A549 (cell line): ENCODE results near the gene AKAP6. TPM values are rescaled to one million over a fixed set of nuclear protein-coding genes. Genes with fewer than 3 reads are reported as not detected.

ENCODE experiments used
- ATAC-seq, 2 experiments: fragments of 200-7000 bp in 1 of 2; fragments of >200 bp in 1 of 2; cut with Nextera tagmentation in 1 of 2; cut with Tn5 transposase in 1 of 2; 3 replicates each; pipeline versions ENCODE4 v1.8.0 to v1.9.1; 2018 to 2020; ENCODE audit warnings: mild to moderate bottlenecking in 1 of 2, moderate library complexity in 1 of 2
- CTCF ChIA-PET: fragments of 300-600 bp; sonication (Branson Sonifier 250); formaldehyde crosslinking; extraction: SDS; loops from one replicate; lab custom pipeline; 2021; ENCODE audit warnings: antibody characterized with exemption, inconsistent platforms; lab: Yijun Ruan, JAX
- POLR2A ChIA-PET: fragments of 350-600 bp; formaldehyde crosslinking; extraction: SDS; loops from one replicate; lab custom pipeline; 2021; ENCODE audit warnings: antibody characterized with exemption, inconsistent platforms; lab: Yijun Ruan, JAX
- DNase-seq, 2 experiments: peaks; one replicate each; pipeline versions ENCODE4 v3.0.0 to v3.0.0-alpha.2; 2011 to 2016; ENCODE audit warnings: low read depth in 1 of 2, low spot score in 1 of 2
- FAIRE-seq: peaks from 2 replicates; lab custom pipeline; 2011; peaks lifted over from hg19 to GRCh38; lab: Jason Lieb, UNC
- H3K27ac ChIP-seq, 2 experiments: fragments of >200 bp; sonication (Bioruptor Twin); formaldehyde crosslinking; 3 replicates each; pipeline ENCODE4 v1.5.1; 2016 to 2017
- H3K4me1 ChIP-seq: fragments of >200 bp; sonication (Bioruptor Twin); formaldehyde crosslinking; 3 replicates; pipeline ENCODE4 v1.6.1; 2016
- H3K4me2 ChIP-seq: fragments of >200 bp; sonication (Bioruptor Twin); formaldehyde crosslinking; 3 replicates; pipeline ENCODE4 v1.6.1; 2016
- H3K4me3 ChIP-seq: fragments of >200 bp; sonication (Bioruptor Twin); formaldehyde crosslinking; 3 replicates; pipeline ENCODE4 v1.5.1; 2016
- H3K9me3 ChIP-seq: fragments of >200 bp; sonication (Bioruptor Twin); formaldehyde crosslinking; 3 replicates; pipeline ENCODE4 v1.6.1; 2016
- BCL3 ChIP-seq: fragments of >200 bp; sonication (Bioruptor Twin); formaldehyde crosslinking; IDR thresholded peaks from 3 replicates; pipeline ENCODE4 v1.6.1; 2016
- CBX2 ChIP-seq: fragments of 200-600 bp; sonication (generic); IDR thresholded peaks from 2 replicates; pipeline ENCODE4 v1.6.1; 2016; ENCODE audit warnings: low read depth, mild to moderate bottlenecking, borderline replicate concordance
- CHD4 ChIP-seq: fragments of 200-600 bp; sonication (generic); IDR thresholded peaks from 2 replicates; pipeline ENCODE4 v1.6.1; 2016; ENCODE audit warnings: antibody characterized with exemption, mild to moderate bottlenecking, borderline replicate concordance
- EHMT2 ChIP-seq: fragments of 200-600 bp; sonication (generic); IDR thresholded peaks from 2 replicates; pipeline ENCODE4 v1.6.1; 2016; ENCODE audit warnings: antibody characterized with exemption, low read depth, mild to moderate bottlenecking, moderate library complexity
- EP300 ChIP-seq, 2 experiments: fragments of >200 bp; sonication (Bioruptor Twin); formaldehyde crosslinking; IDR thresholded peaks; 2 replicates in 1 of 2; 3 replicates in 1 of 2; pipeline ENCODE4 v1.6.1; 2016 to 2017
- ESRRA ChIP-seq: fragments of 150-350 bp; IDR thresholded peaks from 2 replicates; pipeline ENCODE4 v1.6.1; 2014; ENCODE audit warnings: mild to moderate bottlenecking, low read length, borderline replicate concordance
- FOSL2 ChIP-seq, 2 experiments: fragments of 450-650 bp in 1 of 2; fragments of >200 bp in 1 of 2; sonication (Bioruptor Twin) in 1 of 2; formaldehyde crosslinking; IDR thresholded peaks; 2 replicates each; pipeline versions ENCODE4 v1.5.0 to v1.6.1; 2016 to 2020; ENCODE audit warnings: mild to moderate bottlenecking in 1 of 2, moderate library complexity in 1 of 2
- GATA3 ChIP-seq: IDR thresholded peaks from 2 replicates; pipeline ENCODE4 v1.6.1; 2012; ENCODE audit warnings: borderline replicate concordance
- HDAC2 ChIP-seq: fragments of 200-600 bp; sonication (generic); IDR thresholded peaks from 2 replicates; pipeline ENCODE4 v1.6.1; 2016
- HOXB5 ChIP-seq: fragments of 250-450 bp; sonication (Bioruptor Pico); IDR thresholded peaks from 2 replicates; pipeline ENCODE4 v1.5.0; 2020; ENCODE audit warnings: mild to moderate bottlenecking, moderate library complexity
- JUN ChIP-seq, 2 experiments: fragments of >200 bp; sonication (Bioruptor Twin); formaldehyde crosslinking; IDR thresholded peaks; 2 replicates in 1 of 2; 3 replicates in 1 of 2; pipeline ENCODE4 v1.6.1; 2016 to 2017
- JUNB ChIP-seq: fragments of >200 bp; sonication (Bioruptor Twin); formaldehyde crosslinking; IDR thresholded peaks from 2 replicates; pipeline ENCODE4 v1.6.1; 2016
- MAX ChIP-seq: IDR thresholded peaks from 2 replicates; pipeline ENCODE4 v1.6.1; 2012
- NPAS2 ChIP-seq: fragments of 250-450 bp; sonication (Bioruptor Pico); IDR thresholded peaks from 2 replicates; pipeline ENCODE4 v1.8.0; 2022; ENCODE audit warnings: mild to moderate bottlenecking, moderate library complexity, borderline replicate concordance
- PHF8 ChIP-seq: fragments of 200-600 bp; sonication (generic); IDR thresholded peaks from 2 replicates; pipeline ENCODE4 v1.6.1; 2016; ENCODE audit warnings: low read depth, mild to moderate bottlenecking, antibody characterized with exemption, moderate library complexity, borderline replicate concordance
- POLR2A ChIP-seq: IDR thresholded peaks from 2 replicates; pipeline ENCODE4 v1.6.1; 2012; ENCODE audit warnings: mild to moderate bottlenecking, low read length
- RAD21 ChIP-seq, 2 experiments: fragments of >200 bp in 1 of 2; sonication (Bioruptor Twin) in 1 of 2; formaldehyde crosslinking in 1 of 2; IDR thresholded peaks in 1 of 2; conservative IDR thresholded peaks in 1 of 2; 2 replicates in 1 of 2; 3 replicates in 1 of 2; pipeline ENCODE4 v1.6.1; 2012 to 2018; ENCODE audit warnings: inconsistent platforms in 1 of 2
- RCOR1 ChIP-seq: fragments of 150-350 bp; IDR thresholded peaks from 2 replicates; pipeline ENCODE4 v1.6.1; 2014; ENCODE audit warnings: antibody characterized with exemption, low read length, low read depth
- SREBF2 ChIP-seq: fragments of 450-650 bp; IDR thresholded peaks from 2 replicates; pipeline ENCODE4 v1.6.1; 2014; ENCODE audit warnings: mild to moderate bottlenecking, moderate library complexity
- ZC3H11A ChIP-seq: fragments of 450-650 bp; IDR thresholded peaks from 2 replicates; pipeline ENCODE4 v1.6.1; 2014; ENCODE audit warnings: antibody characterized with exemption, mild to moderate bottlenecking
- ZSCAN20 ChIP-seq: fragments of 250-450 bp; sonication (Bioruptor Pico); IDR thresholded peaks from 2 replicates; pipeline ENCODE4 v1.8.0; 2022; ENCODE audit warnings: mild to moderate bottlenecking, moderate library complexity
- WGBS: methylation state at CpG from one replicate; pipeline ENCODE4 v1.1.6; 2017; ENCODE audit errors: missing lambda C conversion rate; 5-methylcytosine and 5-hydroxymethylcytosine counted together
- polyA plus RNA-seq, 4 experiments: library from polyadenylated mRNA; depleted of rRNA in 3 of 4; stranded (reverse); fragments of >200 nt; fragmentation: RNase III in 1 of 4; extraction: RNeasy Plus Mini Kit Qiagen cat#74134 plus additional on column Dnase treatment in 1 of 4; gene quantifications; 2 replicates in 3 of 4; 3 replicates in 1 of 4; pipeline ENCODE4 v1.2.3, GENCODE V29; 2011 to 2017
- TF ChIP-seq, protein P1 (sequence below): fragments of 250-450 bp; sonication (Bioruptor Pico); IDR thresholded peaks from 2 replicates; pipeline ENCODE4 v1.5.0; 2020; ENCODE audit warnings: low read depth, mild to moderate bottlenecking, moderate library complexity
- TF ChIP-seq, protein P2 (sequence below): fragments of 250-450 bp; sonication (Bioruptor Pico); IDR thresholded peaks from 2 replicates; pipeline ENCODE4 v1.5.0; 2021; ENCODE audit warnings: mild to moderate bottlenecking, moderate library complexity, borderline replicate concordance

Gene AKAP6
- polyA plus RNA-seq, 2 of the 4 experiments (the other 2 are of a cell fraction): 0.27 to 1.9 TPM

DNA sequence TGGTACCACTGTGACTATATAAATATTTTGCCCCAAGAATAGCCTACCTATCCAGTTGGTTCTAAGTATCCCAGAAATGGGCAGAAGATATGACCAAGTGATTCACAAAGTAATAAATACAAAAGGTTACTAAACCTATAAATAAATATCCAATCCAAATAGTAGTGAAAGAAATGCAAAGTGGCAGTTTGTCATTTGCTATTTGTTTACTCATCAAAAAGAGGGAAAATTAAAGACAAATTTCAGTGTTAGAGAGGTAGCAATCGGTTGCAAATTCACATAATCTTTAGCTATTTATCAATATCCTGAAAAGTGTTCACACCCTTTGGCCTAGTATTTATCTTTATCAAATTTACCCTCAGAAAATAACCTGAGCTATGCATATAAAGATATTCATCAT, 473.2 kb downstream of the AKAP6 start:
- Histone ChIP-seq H3K4me2 (no peak overlapping the region), H3K4me1 (no peaks in the 10 kb centered on the region), H3K9me3 (no peaks in the 10 kb centered on the region; the same call in 2 of the 3 replicates), H3K4me3 (no peak overlapping the region), H3K27ac (no peak overlapping the region)
- ATAC-seq: no peak
- no peak for DNase-seq
- WGBS: 0% methylated on average over 1 of the region's 1 CpG
- CTCF ChIA-PET: interaction anchor here (0.5 kb wide), 1 partner anchor 281 kb away, joined by 3 read pairs; no protein-coding TSS in a partner anchor
- TF ChIP-seq, protein P1, sequence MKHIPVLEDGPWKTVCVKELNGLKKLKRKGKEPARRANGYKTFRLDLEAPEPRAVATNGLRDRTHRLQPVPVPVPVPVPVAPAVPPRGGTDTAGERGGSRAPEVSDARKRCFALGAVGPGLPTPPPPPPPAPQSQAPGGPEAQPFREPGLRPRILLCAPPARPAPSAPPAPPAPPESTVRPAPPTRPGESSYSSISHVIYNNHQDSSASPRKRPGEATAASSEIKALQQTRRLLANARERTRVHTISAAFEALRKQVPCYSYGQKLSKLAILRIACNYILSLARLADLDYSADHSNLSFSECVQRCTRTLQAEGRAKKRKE (CRISPR knock-in tag): no peak
- TF ChIP-seq PHF8 (no peak), RAD21 (conservative IDR thresholded peaks at IDR 0.05 in 1 of 2, IDR thresholded peaks at IDR 0.05 in 1 of 2) (no peak), EHMT2 (no peak), BCL3 (no peak), ZSCAN20 (CRISPR knock-in tag) (no peak)
- TF ChIP-seq, protein P2, sequence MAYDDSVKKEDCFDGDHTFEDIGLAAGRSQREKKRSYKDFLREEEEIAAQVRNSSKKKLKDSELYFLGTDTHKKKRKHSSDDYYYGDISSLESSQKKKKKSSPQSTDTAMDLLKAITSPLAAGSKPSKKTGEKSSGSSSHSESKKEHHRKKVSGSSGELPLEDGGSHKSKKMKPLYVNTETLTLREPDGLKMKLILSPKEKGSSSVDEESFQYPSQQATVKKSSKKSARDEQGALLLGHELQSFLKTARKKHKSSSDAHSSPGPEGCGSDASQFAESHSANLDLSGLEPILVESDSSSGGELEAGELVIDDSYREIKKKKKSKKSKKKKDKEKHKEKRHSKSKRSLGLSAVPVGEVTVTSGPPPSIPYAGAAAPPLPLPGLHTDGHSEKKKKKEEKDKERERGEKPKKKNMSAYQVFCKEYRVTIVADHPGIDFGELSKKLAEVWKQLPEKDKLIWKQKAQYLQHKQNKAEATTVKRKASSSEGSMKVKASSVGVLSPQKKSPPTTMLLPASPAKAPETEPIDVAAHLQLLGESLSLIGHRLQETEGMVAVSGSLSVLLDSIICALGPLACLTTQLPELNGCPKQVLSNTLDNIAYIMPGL: no peak
- FAIRE-seq: no peak
- POLR2A ChIA-PET: no interaction called here

DNA sequence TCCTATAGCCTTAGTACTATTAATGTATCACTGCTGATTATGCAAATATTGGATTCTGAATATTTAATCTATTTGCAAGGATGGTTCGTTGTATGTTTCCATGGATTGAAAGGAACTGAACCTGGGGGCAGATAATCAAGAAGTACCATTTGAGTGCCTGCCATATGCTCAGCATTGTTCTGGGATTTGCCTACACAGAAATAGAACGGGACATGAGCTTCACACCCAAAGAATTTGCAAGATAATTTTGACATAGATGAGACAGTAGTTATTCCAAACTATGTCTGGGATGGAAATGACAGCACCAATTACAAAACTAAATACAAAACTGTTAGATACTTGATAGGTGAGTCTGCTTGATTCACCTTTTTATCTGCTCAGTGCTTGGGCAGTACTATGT, 476.9 kb downstream of the AKAP6 start:
- DNase-seq (no peak), FAIRE-seq (no peak), ATAC-seq (no peak)
- ChIA-PET CTCF (no interaction called here), POLR2A (no interaction called here)
- Histone ChIP-seq H3K4me2 (no peak overlapping the region), H3K9me3 (no peaks in the 10 kb centered on the region; the same call in 2 of the 3 replicates), H3K4me3 (no peak overlapping the region), H3K27ac (no peak overlapping the region), H3K4me1 (no peaks in the 10 kb centered on the region)
- WGBS: 1% methylated on average over 2 of the region's 2 CpGs
- no peak for TF ChIP-seq EP300 (IDR thresholded peaks at IDR 0.05)
- TF ChIP-seq EHMT2: no peak
- no peak for TF ChIP-seq RCOR1
- no peak for TF ChIP-seq JUN (IDR thresholded peaks at IDR 0.05)
- TF ChIP-seq ESRRA: no peak
- no peak for TF ChIP-seq NPAS2 (CRISPR knock-in tag)
- TF ChIP-seq FOSL2 (IDR thresholded peaks at IDR 0.05): no peak
- no peak for TF ChIP-seq FOSL2 (CRISPR knock-in tag; IDR thresholded peaks at IDR 0.05)
- no peak for TF ChIP-seq MAX
- no peak for TF ChIP-seq JUNB
- TF ChIP-seq SREBF2: no peak
- no peak for TF ChIP-seq CHD4

DNA sequence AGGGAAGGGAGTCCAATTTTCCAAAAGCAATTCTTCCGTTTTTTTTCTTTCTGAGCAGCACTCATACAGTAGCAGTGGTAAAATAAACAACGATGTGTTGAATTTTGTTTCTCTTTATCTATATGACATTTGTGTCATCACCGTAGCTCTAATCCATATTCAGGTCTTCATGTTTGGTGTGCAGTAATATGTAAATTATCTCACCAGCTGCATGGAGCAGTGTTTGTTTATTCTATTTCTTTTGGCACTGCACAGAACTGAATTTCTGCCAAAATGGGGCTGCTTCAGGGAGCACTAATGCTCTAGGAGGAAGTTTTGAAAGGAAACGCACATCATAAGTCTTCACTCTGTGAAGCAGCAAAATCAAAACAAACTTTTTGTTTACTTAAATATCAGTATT, 479.5 kb downstream of the AKAP6 start:
- Histone ChIP-seq H3K4me1 (no peaks in the 10 kb centered on the region), H3K4me3 (no peak overlapping the region), H3K9me3 (no peaks in the 10 kb centered on the region), H3K4me2 (no peak overlapping the region), H3K27ac (no peak overlapping the region)
- FAIRE-seq: no peak
- TF ChIP-seq HOXB5 (CRISPR knock-in tag): no peak
- TF ChIP-seq ESRRA: no peak
- no peak for TF ChIP-seq ZC3H11A
- no peak for TF ChIP-seq CBX2
- TF ChIP-seq RAD21 (conservative IDR thresholded peaks at IDR 0.05 in 1 of 2, IDR thresholded peaks at IDR 0.05 in 1 of 2): no peak
- TF ChIP-seq GATA3: no peak
- TF ChIP-seq, protein P2: no peak
- TF ChIP-seq POLR2A: no peak
- TF ChIP-seq HDAC2: no peak
- no peak for DNase-seq
- POLR2A ChIA-PET: no interaction called here
- ATAC-seq: no peak
- CTCF ChIA-PET: no interaction called here
- 10% methylated on average over 4 of the region's 4 CpGs for WGBS
